ENCODE measurements around the gene PAX8. TPM values are rescaled to one million over a fixed set of nuclear protein-coding genes. Genes with fewer than 3 reads are reported as not detected.
A peak's percentile ranks its signal among the peaks of the same experiment; 100 is the strongest.

The PAX8 gene
- total RNA-seq, 1 donor from 2014 or later: 1.6 TPM

DNA sequence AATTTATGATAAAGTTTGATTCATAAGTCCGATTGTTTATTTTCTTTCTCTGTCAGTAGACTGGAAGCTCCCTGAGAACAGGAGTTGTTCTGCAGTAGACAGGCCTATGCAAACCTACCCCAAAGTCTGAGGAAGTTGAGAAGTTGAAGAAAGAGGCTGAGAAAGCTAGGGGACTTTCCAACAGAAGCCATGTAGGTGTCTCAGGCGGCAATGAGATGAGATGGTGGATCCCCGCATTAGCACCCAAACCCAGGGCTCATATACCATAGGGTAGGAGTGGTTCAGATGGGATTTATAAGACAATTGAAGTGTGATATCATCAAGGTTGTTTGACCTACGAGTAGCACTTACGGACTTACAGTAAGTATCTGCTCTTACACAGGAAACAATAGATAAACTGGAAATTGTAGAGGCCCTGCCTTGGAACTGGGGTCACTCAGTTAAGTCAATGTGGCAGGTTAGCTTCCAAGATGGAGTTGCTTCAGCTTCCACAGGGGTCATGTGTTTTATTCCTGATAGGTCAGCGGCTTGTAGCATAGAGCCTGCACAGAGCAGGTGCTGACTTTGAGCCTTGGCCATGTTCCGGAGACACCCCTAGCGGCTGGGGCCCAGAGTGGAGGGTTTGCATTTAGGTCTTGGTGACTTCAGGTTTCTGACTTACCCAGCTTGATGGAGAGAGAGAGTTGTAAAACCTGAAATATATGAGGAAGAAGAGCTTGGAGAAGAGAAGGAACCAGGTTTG is 107.2 kb downstream of the PAX8 start:
- Histone ChIP-seq H3K27me3 (no peaks in the 10 kb centered on the region), H3K9me3 (no peaks in the 10 kb centered on the region), H3K4me1 (peaks cover 29% of the 10 kb centered on the region), H3K4me3 (no peak overlapping the region), H3K27ac (no peak overlapping the region), H3K36me3 (no peaks in the 10 kb centered on the region)
- DNase-seq (no peak), ATAC-seq (no peak)
- TF ChIP-seq, protein P1, sequence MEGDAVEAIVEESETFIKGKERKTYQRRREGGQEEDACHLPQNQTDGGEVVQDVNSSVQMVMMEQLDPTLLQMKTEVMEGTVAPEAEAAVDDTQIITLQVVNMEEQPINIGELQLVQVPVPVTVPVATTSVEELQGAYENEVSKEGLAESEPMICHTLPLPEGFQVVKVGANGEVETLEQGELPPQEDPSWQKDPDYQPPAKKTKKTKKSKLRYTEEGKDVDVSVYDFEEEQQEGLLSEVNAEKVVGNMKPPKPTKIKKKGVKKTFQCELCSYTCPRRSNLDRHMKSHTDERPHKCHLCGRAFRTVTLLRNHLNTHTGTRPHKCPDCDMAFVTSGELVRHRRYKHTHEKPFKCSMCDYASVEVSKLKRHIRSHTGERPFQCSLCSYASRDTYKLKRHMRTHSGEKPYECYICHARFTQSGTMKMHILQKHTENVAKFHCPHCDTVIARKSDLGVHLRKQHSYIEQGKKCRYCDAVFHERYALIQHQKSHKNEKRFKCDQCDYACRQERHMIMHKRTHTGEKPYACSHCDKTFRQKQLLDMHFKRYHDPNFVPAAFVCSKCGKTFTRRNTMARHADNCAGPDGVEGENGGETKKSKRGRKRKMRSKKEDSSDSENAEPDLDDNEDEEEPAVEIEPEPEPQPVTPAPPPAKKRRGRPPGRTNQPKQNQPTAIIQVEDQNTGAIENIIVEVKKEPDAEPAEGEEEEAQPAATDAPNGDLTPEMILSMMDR (IDR thresholded peaks at IDR 0.05): no peak
- intact Hi-C loops (cut with DNase I): no loop called here

DNA sequence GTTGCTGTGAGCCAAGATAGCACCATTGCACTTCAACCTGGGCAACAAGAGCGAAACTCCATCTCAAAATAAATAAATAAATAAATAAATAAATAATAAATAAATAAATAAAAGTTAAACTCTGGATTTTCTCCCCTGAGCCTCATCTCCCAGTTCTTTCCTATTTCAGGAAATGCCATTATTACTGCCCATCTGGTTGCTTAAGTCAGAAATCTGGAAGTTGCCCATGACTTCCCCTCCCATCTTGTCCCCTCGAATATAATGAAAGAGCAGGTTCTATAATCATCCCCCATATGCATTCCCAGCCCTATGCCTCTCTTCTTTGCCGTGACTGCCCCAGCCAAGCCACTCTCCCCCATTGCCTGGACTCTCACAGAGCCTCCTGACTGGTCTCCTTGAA is 109.1 kb downstream of the PAX8 start:
- Histone ChIP-seq H3K36me3 (no peaks in the 10 kb centered on the region), H3K27me3 (no peaks in the 10 kb centered on the region), H3K4me3 (no peak overlapping the region), H3K4me1 (peaks cover 19% of the 10 kb centered on the region), H3K9me3 (no peaks in the 10 kb centered on the region), H3K27ac (no peak overlapping the region)
- DNase-seq: no peak
- intact Hi-C loops (cut with DNase I): no loop called here
- TF ChIP-seq, protein P1 (IDR thresholded peaks at IDR 0.05): no peak
- ATAC-seq: no peak

DNA sequence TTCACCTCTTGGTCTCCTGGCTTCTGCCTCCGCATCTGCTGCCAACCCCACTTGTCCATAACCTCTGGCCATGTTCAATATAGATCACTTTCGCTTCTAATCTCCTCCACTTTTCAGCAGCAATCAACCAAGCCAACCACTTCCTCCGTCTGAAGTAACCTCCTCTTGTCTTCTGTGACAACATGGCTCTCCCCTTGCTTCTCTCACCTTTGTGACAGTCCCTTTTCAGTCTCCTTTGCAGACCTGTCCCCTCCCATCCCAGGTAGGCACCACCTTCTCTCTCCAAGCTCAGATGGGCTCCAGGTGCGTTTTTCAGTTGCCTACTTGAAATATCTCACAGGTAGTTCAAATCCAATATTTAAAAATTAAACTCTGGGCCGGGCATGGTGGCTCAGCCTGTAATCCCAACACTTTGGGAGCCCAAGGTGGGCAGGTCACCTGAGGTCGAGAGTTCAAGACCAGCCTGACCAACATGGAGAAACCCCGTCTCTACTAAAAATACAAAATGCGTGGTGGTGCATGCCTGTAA is 109.7 kb downstream of the PAX8 start:
- no peaks in the 10 kb centered on the region for H3K36me3 ChIP-seq
- H3K27me3 ChIP-seq: no peaks in the 10 kb centered on the region
- ATAC-seq (no peak), DNase-seq (no peak)
- H3K9me3 ChIP-seq: no peaks in the 10 kb centered on the region
- TF ChIP-seq, protein P1 (IDR thresholded peaks at IDR 0.05): no peak
- peaks cover 19% of the 10 kb centered on the region for H3K4me1 ChIP-seq
- H3K4me3 ChIP-seq: no peak overlapping the region
- H3K27ac ChIP-seq: peak overlapping the region; percentile 30
- intact Hi-C loops (cut with DNase I): no loop called here

DNA sequence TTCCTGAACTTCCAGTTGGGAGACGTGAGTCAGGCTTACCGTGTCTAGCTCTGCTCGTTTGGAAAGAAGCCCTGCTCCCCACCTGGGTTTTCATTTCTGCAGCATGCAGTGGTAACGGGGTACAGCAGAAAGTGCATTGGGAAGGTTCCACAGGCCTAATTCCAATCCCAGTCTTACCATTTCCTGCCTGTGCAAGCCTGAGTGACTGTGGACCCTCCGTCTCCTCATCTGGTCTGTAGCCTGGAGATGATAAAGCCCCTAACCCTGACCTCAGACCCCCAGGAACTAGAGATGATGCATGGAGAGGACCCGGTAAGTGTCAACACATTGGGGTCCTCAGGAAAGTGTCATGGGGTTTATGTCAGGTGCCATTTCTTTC is 110.8 kb downstream of the PAX8 start:
- Histone ChIP-seq H3K9me3 (no peaks in the 10 kb centered on the region), H3K27me3 (no peaks in the 10 kb centered on the region), H3K4me1 (peaks cover 16% of the 10 kb centered on the region), H3K36me3 (no peaks in the 10 kb centered on the region), H3K4me3 (no peak overlapping the region), H3K27ac (peak overlapping the region; percentile 24)
- ATAC-seq: no peak
- intact Hi-C loops (cut with DNase I): no loop called here
- no peak for DNase-seq
- TF ChIP-seq, protein P1 (IDR thresholded peaks at IDR 0.05): no peak

DNA sequence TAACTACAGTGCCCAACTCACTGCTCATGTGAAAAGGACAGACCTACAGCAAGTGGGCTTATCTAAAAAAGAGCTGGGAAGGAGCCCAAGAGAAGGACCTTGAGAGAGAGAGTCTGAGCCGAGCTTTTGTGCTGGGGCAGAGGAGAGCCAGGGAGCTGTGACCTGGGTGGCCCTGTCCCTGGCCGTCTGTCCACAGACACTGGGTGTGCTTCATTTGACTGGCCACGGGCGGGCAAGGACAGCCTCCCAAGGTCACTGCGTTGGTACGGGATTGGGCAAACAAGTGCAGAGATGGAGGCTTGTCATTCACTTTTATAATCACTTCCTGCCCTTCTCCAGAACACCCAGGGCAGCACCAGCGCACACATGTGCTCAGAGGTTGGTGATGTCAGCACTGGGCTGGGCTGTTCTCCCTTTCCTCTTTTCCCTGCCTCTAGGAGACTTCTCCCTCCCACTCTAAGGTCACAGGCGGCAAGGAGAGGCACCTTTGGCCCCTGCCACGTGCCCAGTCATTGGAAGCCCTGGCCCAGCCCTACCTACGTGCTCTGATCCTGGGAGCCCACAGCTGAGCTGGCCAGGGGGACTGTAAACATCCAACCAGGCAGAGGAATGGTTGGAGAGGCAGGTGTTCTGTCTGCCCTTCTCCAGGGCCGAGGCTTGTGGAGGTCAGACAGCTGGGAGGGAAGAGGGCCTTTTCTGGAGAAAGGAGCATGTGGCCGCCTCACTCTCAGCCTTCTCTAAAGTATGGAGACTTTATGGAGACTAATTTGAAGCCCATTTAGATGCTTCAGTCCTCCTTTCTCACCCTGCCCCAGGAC is 111.4 kb downstream of the PAX8 start:
- Histone ChIP-seq H3K4me1 (peaks cover 11% of the 10 kb centered on the region), H3K4me3 (no peak overlapping the region), H3K27ac (peak overlapping the region; percentile 24), H3K27me3 (no peaks in the 10 kb centered on the region), H3K36me3 (no peaks in the 10 kb centered on the region), H3K9me3 (no peaks in the 10 kb centered on the region)
- intact Hi-C loops (cut with DNase I): no loop called here
- DNase-seq (peak; percentile 78), ATAC-seq (peak; percentile 90)
- TF ChIP-seq, protein P1 (IDR thresholded peaks at IDR 0.05): no peak

Data from upper lobe of right lung (tissue), 1 donor.